VCaP (cell line): ENCODE results near the gene SMC2.

Source experiments
- H3K27ac ChIP-seq: fragments of 450-650 bp; 2 replicates; pipeline ENCODE4 v1.5.1; 2017
- TF ChIP-seq, protein P1 (sequence below): fragments of 450-650 bp; conservative IDR thresholded peaks from 2 replicates; pipeline ENCODE4 v1.5.1; 2017; ENCODE audit warnings: mild to moderate bottlenecking, moderate library complexity

Gene SMC2

GRCh38 chr9:104075801-104076753 lies 18.0 kb upstream of the SMC2 start:
- TF ChIP-seq, protein P1, sequence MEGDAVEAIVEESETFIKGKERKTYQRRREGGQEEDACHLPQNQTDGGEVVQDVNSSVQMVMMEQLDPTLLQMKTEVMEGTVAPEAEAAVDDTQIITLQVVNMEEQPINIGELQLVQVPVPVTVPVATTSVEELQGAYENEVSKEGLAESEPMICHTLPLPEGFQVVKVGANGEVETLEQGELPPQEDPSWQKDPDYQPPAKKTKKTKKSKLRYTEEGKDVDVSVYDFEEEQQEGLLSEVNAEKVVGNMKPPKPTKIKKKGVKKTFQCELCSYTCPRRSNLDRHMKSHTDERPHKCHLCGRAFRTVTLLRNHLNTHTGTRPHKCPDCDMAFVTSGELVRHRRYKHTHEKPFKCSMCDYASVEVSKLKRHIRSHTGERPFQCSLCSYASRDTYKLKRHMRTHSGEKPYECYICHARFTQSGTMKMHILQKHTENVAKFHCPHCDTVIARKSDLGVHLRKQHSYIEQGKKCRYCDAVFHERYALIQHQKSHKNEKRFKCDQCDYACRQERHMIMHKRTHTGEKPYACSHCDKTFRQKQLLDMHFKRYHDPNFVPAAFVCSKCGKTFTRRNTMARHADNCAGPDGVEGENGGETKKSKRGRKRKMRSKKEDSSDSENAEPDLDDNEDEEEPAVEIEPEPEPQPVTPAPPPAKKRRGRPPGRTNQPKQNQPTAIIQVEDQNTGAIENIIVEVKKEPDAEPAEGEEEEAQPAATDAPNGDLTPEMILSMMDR, result no peak
- no peak overlapping the region for H3K27ac ChIP-seq

DNA sequence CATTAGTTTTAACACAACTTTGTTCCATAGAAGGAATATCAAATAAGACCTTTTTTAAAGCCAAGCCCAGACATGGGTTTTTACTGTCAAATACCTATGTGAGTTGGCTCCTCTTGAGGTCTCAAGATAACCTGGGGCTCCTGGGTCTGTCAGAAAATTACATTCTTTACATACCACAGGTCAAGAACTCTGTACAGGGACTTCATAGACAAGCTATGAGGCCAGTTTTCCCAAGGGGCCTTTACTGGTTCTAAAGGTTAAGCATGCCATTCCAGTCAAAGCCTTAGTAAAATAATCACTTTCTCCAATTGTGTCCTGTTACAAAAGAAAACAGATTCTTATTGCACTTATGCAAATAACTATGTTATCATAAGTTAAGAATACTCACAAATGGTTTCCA lies 15.5 kb upstream of the SMC2 start:
- TF ChIP-seq, protein P1, result no peak
- no peak overlapping the region for H3K27ac ChIP-seq

GRCh38 chr9:104080983-104081382 lies 13.1 kb upstream of the SMC2 start:
- no peak overlapping the region for H3K27ac ChIP-seq
- TF ChIP-seq, protein P1, result no peak

DNA sequence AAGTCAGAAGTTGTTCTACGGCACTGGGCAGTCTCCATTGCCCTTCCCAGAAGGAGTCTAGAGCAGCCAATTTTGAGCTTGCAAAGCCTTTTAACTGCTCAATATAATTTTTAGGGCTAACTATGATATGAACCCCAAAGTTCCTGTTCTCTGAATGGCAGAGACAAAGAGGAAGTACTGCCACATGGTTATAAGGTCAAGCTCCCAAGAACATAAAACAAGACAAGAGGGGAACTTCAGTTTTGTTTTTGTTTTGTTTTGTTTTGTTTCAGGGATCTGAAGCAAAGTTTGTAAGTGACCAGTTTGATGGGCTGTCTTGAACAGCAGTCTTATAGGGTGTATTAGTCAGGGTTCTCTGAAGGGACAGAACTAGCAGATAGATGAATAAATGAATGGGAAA lies 11.9 kb upstream of the SMC2 start:
- TF ChIP-seq, protein P1, result no peak
- H3K27ac ChIP-seq, result no peak overlapping the region

GRCh38 chr9:104085525-104085924 lies 8.6 kb upstream of the SMC2 start:
- TF ChIP-seq, protein P1, result no peak
- no peak overlapping the region for H3K27ac ChIP-seq

- TF ChIP-seq, protein P1, result no peak
- H3K27ac ChIP-seq, result no peak overlapping the region
Measured at GRCh38 chr9:104087894-104088293, 6.2 kb upstream of the SMC2 start.

GRCh38 chr9:104088416-104088815 lies 5.7 kb upstream of the SMC2 start:
- TF ChIP-seq, protein P1, result no peak
- H3K27ac ChIP-seq, result no peak overlapping the region
